HUDEP-2 (cell line): ENCODE results near the gene MINAR2.

Experiments
- DNase-seq, 76 experiments: peaks; one replicate each; lab custom pipeline; 2025; ENCODE audit not compliant: unreplicated experiment in 76 of 76; lab: John Stamatoyannopoulos, UW

MINAR2 gene

GRCh38 chr5:129747572-129748407, at the start of gene MINAR2:
Gene MINAR2, plus strand, starts transcription at chr5:129748094. Its CDS starts 97 bp downstream, at chr5:129748191.
- no peak for DNase-seq

GRCh38 chr5:129698661-129699060, 49.2 kb upstream of the MINAR2 start:
- DNase-seq = no peak

GRCh38 chr5:129716235-129716634, 31.7 kb upstream of the MINAR2 start:
- DNase-seq = no peak

- no peak for DNase-seq
Observed at GRCh38 chr5:129716651-129717050, 31.2 kb upstream of the MINAR2 start.

- DNase-seq = no peak
Observed at GRCh38 chr5:129717751-129718310, 30.1 kb upstream of the MINAR2 start.

GRCh38 chr5:129718471-129719090, 29.3 kb upstream of the MINAR2 start:
- no peak for DNase-seq

- no peak for DNase-seq
Observed at GRCh38 chr5:129724222-129724621, 23.7 kb upstream of the MINAR2 start.

GRCh38 chr5:129724647-129725046, 23.2 kb upstream of the MINAR2 start:
- no peak for DNase-seq

- DNase-seq = no peak
Observed at GRCh38 chr5:129739773-129740172, 8.1 kb upstream of the MINAR2 start.

- DNase-seq = no peak
Observed at GRCh38 chr5:129743541-129744187, 4.2 kb upstream of the MINAR2 start.

- DNase-seq = no peak
Observed at GRCh38 chr5:129745997-129746396, 1.9 kb upstream of the MINAR2 start.

GRCh38 chr5:129746876-129747275, 1.0 kb upstream of the MINAR2 start:
- no peak for DNase-seq

GRCh38 chr5:129748913-129749880, 1.3 kb downstream of the MINAR2 start:
- DNase-seq = no peak

- DNase-seq = no peak
Observed at GRCh38 chr5:129760636-129761325, 12.9 kb downstream of the MINAR2 start.

GRCh38 chr5:129763651-129764050, 15.8 kb downstream of the MINAR2 start:
- no peak for DNase-seq

GRCh38 chr5:129766798-129767197, 18.9 kb downstream of the MINAR2 start:
- no peak for DNase-seq

GRCh38 chr5:129767927-129768380, 20.1 kb downstream of the MINAR2 start:
- DNase-seq = peak in 65 of 76 experiments; percentile 1 to 87 (median 54)

- DNase-seq = no peak
Observed at GRCh38 chr5:129768735-129769134, 20.8 kb downstream of the MINAR2 start.

- no peak for DNase-seq
Observed at GRCh38 chr5:129770024-129770820, 22.3 kb downstream of the MINAR2 start.
